ENCODE results near the gene CMSS1.
A peak's percentile ranks its signal among the peaks of the same experiment; 100 is the strongest.

Gene CMSS1

GRCh38 chr3:99870712-99871111 is 53.0 kb downstream of the CMSS1 start:
- no peak overlapping the region for H3K4me3 ChIP-seq (replicated peaks; ENCODE audit: low read depth, low read length)
- no peak for TF ChIP-seq CTCF (IDR thresholded peaks at IDR 0.05; ENCODE audit: low read depth, low read length, missing control alignments)
- no peak for DNase-seq (ENCODE audit: extremely low read depth, low read depth)

GRCh38 chr3:99871231-99872045 is 53.8 kb downstream of the CMSS1 start:
- no peak for TF ChIP-seq CTCF (IDR thresholded peaks at IDR 0.05; ENCODE audit: low read depth, low read length, missing control alignments)
- no peak for DNase-seq (ENCODE audit: extremely low read depth, low read depth)
- peak overlapping the region; percentile 70; the same call in 1 of the 2 replicates for H3K4me3 ChIP-seq (replicated peaks; ENCODE audit: low read depth, low read length)

- no peak for DNase-seq (ENCODE audit: extremely low read depth, low read depth)
- no peak for TF ChIP-seq CTCF (IDR thresholded peaks at IDR 0.05; ENCODE audit: low read depth, low read length, missing control alignments)
- peak overlapping the region; percentile 70 for H3K4me3 ChIP-seq (replicated peaks; ENCODE audit: low read depth, low read length)
Observed at GRCh38 chr3:99872923-99873254, 55.2 kb downstream of the CMSS1 start.

GRCh38 chr3:99873269-99874102 is 55.8 kb downstream of the CMSS1 start:
- H3K4me3 ChIP-seq (replicated peaks; ENCODE audit: low read depth, low read length), result peak overlapping the region; percentile 70
- no peak for TF ChIP-seq CTCF (IDR thresholded peaks at IDR 0.05; ENCODE audit: low read depth, low read length, missing control alignments)
- no peak for DNase-seq (ENCODE audit: extremely low read depth, low read depth)

GRCh38 chr3:99874237-99875002 is 56.8 kb downstream of the CMSS1 start:
- no peak for DNase-seq (ENCODE audit: extremely low read depth, low read depth)
- peak overlapping the region; percentile 70 for H3K4me3 ChIP-seq (replicated peaks; ENCODE audit: low read depth, low read length)
- TF ChIP-seq CTCF (IDR thresholded peaks at IDR 0.05; ENCODE audit: low read depth, low read length, missing control alignments), result no peak

- no peak for TF ChIP-seq CTCF (IDR thresholded peaks at IDR 0.05; ENCODE audit: low read depth, low read length, missing control alignments)
Observed at GRCh38 chr3:99875581-99875928, 57.9 kb downstream of the CMSS1 start.

More at GRCh38 chr3:99875581-99875928, 57.9 kb downstream of the CMSS1 start:
- H3K4me3 ChIP-seq (replicated peaks; ENCODE audit: low read depth, low read length), result peak overlapping the region; percentile 70
- no peak for DNase-seq (ENCODE audit: extremely low read depth, low read depth)
